ENCODE data around the gene JARID2. TPM values are rescaled to one million over a fixed set of nuclear protein-coding genes. Genes with fewer than 3 reads are reported as not detected.

Gene JARID2
- total and polyA plus RNA-seq, 2 of the 4 experiments (the other 2 are of a cell fraction), result 9.6 to 12.9 TPM

DNA sequence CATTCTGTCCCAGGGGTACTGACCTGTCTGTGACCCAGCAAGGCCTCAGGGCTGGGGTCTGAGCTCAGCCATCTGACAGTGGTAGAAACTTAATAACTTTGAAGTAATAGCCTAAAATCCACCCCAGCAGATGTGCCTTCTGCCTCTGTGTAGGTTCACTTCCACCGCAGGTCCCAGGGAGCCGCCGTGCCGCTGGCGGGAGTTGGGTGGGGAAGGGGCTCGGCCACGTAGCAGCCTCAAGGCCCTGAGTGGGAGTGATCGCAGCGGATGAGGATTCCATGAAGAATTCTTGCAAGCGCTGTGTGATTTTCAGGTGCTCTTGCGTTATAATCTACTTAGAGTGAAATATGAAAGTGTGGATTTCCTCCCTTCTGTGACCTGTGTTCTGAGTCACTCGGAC, 253.3 kb downstream of the JARID2 start:
- Histone ChIP-seq H3K4ac (ENCODE audit: low read depth, low read length) (no peak overlapping the region), H3K9ac (ENCODE audit: low read depth, low read length) (no peak overlapping the region), H3K9me3 (ENCODE audit: control insufficient read depth, insufficient read depth, low read length) (no peaks in the 10 kb centered on the region), H2BK5ac (ENCODE audit: low read depth, low read length, poor library complexity, severe bottlenecking) (no peak overlapping the region), H4K8ac (ENCODE audit: low read depth in 2 of 2, low read length in 2 of 2) (no peak overlapping the region), H3K36me3 (ENCODE audit: control insufficient read depth, insufficient read depth, low read length) (peaks cover 48% of the 10 kb centered on the region), H3K27me3 (ENCODE audit: control insufficient read depth, insufficient read depth, low read length) (no peaks in the 10 kb centered on the region), H3K14ac (replicated peaks; ENCODE audit: low read depth, low read length) (no peak overlapping the region), H4K20me1 (ENCODE audit: insufficient read depth, low read length) (peaks cover 78% of the 10 kb centered on the region), H3K9me1 (ENCODE audit: insufficient read depth, low read length) (peaks cover 22% of the 10 kb centered on the region), H3K23ac (ENCODE audit: low read depth, low read length) (no peak overlapping the region), H2AK5ac (ENCODE audit: low read depth, low read length) (no peak overlapping the region), H3K18ac (ENCODE audit: low read depth, low read length) (no peak overlapping the region), H3K4me2 (ENCODE audit: low read depth, low read length) (no peak overlapping the region), H2BK20ac (ENCODE audit: low read depth, low read length) (no peak overlapping the region), H3K4me3 (ENCODE audit: insufficient read depth, low read depth, low read length) (no peak overlapping the region), H2AFZ (replicated peaks; ENCODE audit: low read length, poor library complexity) (no peak overlapping the region), H3K56ac (ENCODE audit: extremely low read depth, insufficient read depth, low read length) (no peak overlapping the region), H2AK9ac (replicated peaks; ENCODE audit: low read depth, low read length, poor library complexity) (no peak overlapping the region), H2BK120ac (ENCODE audit: low read depth, low read length) (no peak overlapping the region), H4K5ac (ENCODE audit: low read depth, low read length) (no peak overlapping the region), H3K4me1 (ENCODE audit: control insufficient read depth, insufficient read depth, low read length) (peaks cover 18% of the 10 kb centered on the region), H2BK15ac (ENCODE audit: low read depth, low read length) (no peak overlapping the region), H3K79me1 (ENCODE audit: low read depth in 1 of 2, low read length in 2 of 2) (peaks cover 20 to 69% of the 10 kb centered on the region in 2 experiments; a peak in 3 of 4 replicates), H4K91ac (ENCODE audit: insufficient read depth, low read depth, low read length) (no peak overlapping the region), H3K27ac (ENCODE audit: insufficient read depth, low read length) (no peak overlapping the region)
- TF ChIP-seq MAFK (IDR thresholded peaks at IDR 0.05; ENCODE audit: low read depth, low read length) (no peak), RAD21 (IDR thresholded peaks at IDR 0.05; ENCODE audit: low read length) (no peak), CEBPB (IDR thresholded peaks at IDR 0.05; ENCODE audit: low read depth, low read length) (no peak), RCOR1 (IDR thresholded peaks at IDR 0.05; ENCODE audit: insufficient replicate concordance, low read length) (no peak), FOS (IDR thresholded peaks at IDR 0.05; ENCODE audit: low read depth, low read length) (no peak), POLR2A (IDR thresholded peaks at IDR 0.05; ENCODE audit: low read depth, low read length) (no peak), RFX5 (IDR thresholded peaks at IDR 0.05; ENCODE audit: low read depth, low read length) (no peak), NFE2L2 (IDR thresholded peaks at IDR 0.05; ENCODE audit: low read depth, low read length) (no peak), MAZ (IDR thresholded peaks at IDR 0.05; ENCODE audit: borderline replicate concordance, low read depth, low read length) (no peak), MXI1 (IDR thresholded peaks at IDR 0.05; ENCODE audit: borderline replicate concordance, low read depth, low read length) (no peak), BHLHE40 (IDR thresholded peaks at IDR 0.05; ENCODE audit: low read depth, low read length) (no peak), CHD1 (IDR thresholded peaks at IDR 0.05; ENCODE audit: low read depth, low read length) (no peak), SMC3 (IDR thresholded peaks at IDR 0.05; ENCODE audit: low read depth, low read length) (no peak)
- TF ChIP-seq, protein P1, sequence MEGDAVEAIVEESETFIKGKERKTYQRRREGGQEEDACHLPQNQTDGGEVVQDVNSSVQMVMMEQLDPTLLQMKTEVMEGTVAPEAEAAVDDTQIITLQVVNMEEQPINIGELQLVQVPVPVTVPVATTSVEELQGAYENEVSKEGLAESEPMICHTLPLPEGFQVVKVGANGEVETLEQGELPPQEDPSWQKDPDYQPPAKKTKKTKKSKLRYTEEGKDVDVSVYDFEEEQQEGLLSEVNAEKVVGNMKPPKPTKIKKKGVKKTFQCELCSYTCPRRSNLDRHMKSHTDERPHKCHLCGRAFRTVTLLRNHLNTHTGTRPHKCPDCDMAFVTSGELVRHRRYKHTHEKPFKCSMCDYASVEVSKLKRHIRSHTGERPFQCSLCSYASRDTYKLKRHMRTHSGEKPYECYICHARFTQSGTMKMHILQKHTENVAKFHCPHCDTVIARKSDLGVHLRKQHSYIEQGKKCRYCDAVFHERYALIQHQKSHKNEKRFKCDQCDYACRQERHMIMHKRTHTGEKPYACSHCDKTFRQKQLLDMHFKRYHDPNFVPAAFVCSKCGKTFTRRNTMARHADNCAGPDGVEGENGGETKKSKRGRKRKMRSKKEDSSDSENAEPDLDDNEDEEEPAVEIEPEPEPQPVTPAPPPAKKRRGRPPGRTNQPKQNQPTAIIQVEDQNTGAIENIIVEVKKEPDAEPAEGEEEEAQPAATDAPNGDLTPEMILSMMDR (conservative IDR thresholded peaks at IDR 0.05; ENCODE audit: low read depth, low read length), result no peak
- TF ChIP-seq, protein P2, sequence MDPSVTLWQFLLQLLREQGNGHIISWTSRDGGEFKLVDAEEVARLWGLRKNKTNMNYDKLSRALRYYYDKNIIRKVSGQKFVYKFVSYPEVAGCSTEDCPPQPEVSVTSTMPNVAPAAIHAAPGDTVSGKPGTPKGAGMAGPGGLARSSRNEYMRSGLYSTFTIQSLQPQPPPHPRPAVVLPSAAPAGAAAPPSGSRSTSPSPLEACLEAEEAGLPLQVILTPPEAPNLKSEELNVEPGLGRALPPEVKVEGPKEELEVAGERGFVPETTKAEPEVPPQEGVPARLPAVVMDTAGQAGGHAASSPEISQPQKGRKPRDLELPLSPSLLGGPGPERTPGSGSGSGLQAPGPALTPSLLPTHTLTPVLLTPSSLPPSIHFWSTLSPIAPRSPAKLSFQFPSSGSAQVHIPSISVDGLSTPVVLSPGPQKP (IDR thresholded peaks at IDR 0.05; ENCODE audit: borderline replicate concordance, low read depth, low read length), result no peak
- TF ChIP-seq, protein P3, sequence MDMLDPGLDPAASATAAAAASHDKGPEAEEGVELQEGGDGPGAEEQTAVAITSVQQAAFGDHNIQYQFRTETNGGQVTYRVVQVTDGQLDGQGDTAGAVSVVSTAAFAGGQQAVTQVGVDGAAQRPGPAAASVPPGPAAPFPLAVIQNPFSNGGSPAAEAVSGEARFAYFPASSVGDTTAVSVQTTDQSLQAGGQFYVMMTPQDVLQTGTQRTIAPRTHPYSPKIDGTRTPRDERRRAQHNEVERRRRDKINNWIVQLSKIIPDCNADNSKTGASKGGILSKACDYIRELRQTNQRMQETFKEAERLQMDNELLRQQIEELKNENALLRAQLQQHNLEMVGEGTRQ (IDR thresholded peaks at IDR 0.05; ENCODE audit: low read depth, low read length), result no peak
- intact Hi-C loops (cut with micrococcal nuclease), result loop anchor here (10.0 kb wide), 1 partner anchor 1374 kb away; no protein-coding TSS in a partner anchor
- in situ Hi-C loops (cut with MboI; ENCODE audit: low sequenced_read_pairs), result no loop called here
- no peak for DNase-seq
- no peak for ATAC-seq (ENCODE audit: low read depth)
- BruUV-seq (replicated peaks), result no TSS peak
- POLR2A ChIA-PET (ENCODE audit: unreplicated experiment), result no interaction called here
- CTCF ChIA-PET, result no interaction called here
- dilution Hi-C loops (cut with HindIII; ENCODE audit: low sequenced_read_pairs, unreplicated experiment), result no loop called here
- WGBS, 2 experiments (ENCODE audit: extremely low coverage in 2 of 2, insufficient read length in 1 of 2), result 96% methylated on average over 9 of the region's 12 CpGs; no CpG with 5 or more reads in 1 of the 2 experiments
